Measurements from ENCODE around the gene CDHR1.

The CDHR1 gene

GRCh38 chr10:84201682-84202081, 7.3 kb downstream of the CDHR1 start:
- no peak for DNase-seq

GRCh38 chr10:84202349-84202748, 8.0 kb downstream of the CDHR1 start:
- DNase-seq = no peak

- DNase-seq = no peak
These were observed 9.8 kb downstream of the CDHR1 start for GRCh38 chr10:84204122-84204521.

GRCh38 chr10:84204610-84205009, 10.3 kb downstream of the CDHR1 start:
- DNase-seq = no peak

GRCh38 chr10:84205049-84205852, 10.9 kb downstream of the CDHR1 start:
- peak; percentile 24 for DNase-seq

- DNase-seq = no peak
These were observed 11.7 kb downstream of the CDHR1 start for GRCh38 chr10:84205853-84206525.

- no peak for DNase-seq
These were observed 13.7 kb downstream of the CDHR1 start for GRCh38 chr10:84208023-84208422.

GRCh38 chr10:84211566-84211965, 17.2 kb downstream of the CDHR1 start:
- no peak for DNase-seq

- DNase-seq = no peak
These were observed 17.7 kb downstream of the CDHR1 start for GRCh38 chr10:84212014-84212413.

GRCh38 chr10:84213076-84213475, 18.7 kb downstream of the CDHR1 start:
- DNase-seq = no peak

- DNase-seq = no peak
These were observed 19.8 kb downstream of the CDHR1 start for GRCh38 chr10:84214046-84214572.

GRCh38 chr10:84214612-84215235, 20.4 kb downstream of the CDHR1 start:
- DNase-seq = no peak

- no peak for DNase-seq
These were observed 22.5 kb downstream of the CDHR1 start for GRCh38 chr10:84216834-84217233.

GRCh38 chr10:84217746-84218145, 23.4 kb downstream of the CDHR1 start:
- no peak for DNase-seq

- DNase-seq = no peak
These were observed 27.6 kb downstream of the CDHR1 start for GRCh38 chr10:84221916-84222315.

GRCh38 chr10:84224411-84225028, 30.2 kb downstream of the CDHR1 start:
- DNase-seq = no peak

- no peak for DNase-seq
These were observed 31.3 kb downstream of the CDHR1 start, which contains the start of gene LRIT2 for GRCh38 chr10:84225427-84226173. LRIT2 (minus strand) TSS chr10:84225544; CDS start chr10:84225520, 24 bp downstream.

- DNase-seq = no peak
These were observed 32.3 kb downstream of the CDHR1 start for GRCh38 chr10:84226616-84227015.

GRCh38 chr10:84227810-84228209, 33.5 kb downstream of the CDHR1 start:
- DNase-seq = no peak

GRCh38 chr10:84230359-84230758, 36.0 kb downstream of the CDHR1 start:
- no peak for DNase-seq

GRCh38 chr10:84232376-84232775, 38.0 kb downstream of the CDHR1 start:
- DNase-seq = no peak

- no peak for DNase-seq
These were observed 39.6 kb downstream of the CDHR1 start for GRCh38 chr10:84233940-84234339.

Data from NCI-H446 treated with DMSO at 0.1 percent for 48 hours (cell line).